Bronchial epithelial cell (primary cell): ENCODE data around the gene KCNK1. TPM values are rescaled to one million over a fixed set of nuclear protein-coding genes. Genes with fewer than 3 reads are reported as not detected.

ENCODE experiments used
- DNase-seq: peaks from one replicate; pipeline ENCODE4 v3.0.0-alpha.2; 2010; ENCODE audit warnings: low read depth
- FAIRE-seq: peaks from 2 replicates; lab custom pipeline; 2011; peaks lifted over from hg19 to GRCh38; lab: Jason Lieb, UNC
- H3K27me3 ChIP-seq: 2 replicates; pipeline ENCODE4 v1.5.1; 2011; ENCODE audit warnings: low read length; ENCODE audit not compliant: control insufficient read depth, insufficient read depth
- H3K36me3 ChIP-seq: 2 replicates; pipeline ENCODE4 v1.5.1; 2011; ENCODE audit warnings: low read length; ENCODE audit not compliant: control insufficient read depth, insufficient read depth
- H3K4me3 ChIP-seq: 2 replicates; pipeline ENCODE4 v1.5.1; 2011; ENCODE audit warnings: mild to moderate bottlenecking, low read depth, low read length, control low read depth
- CTCF ChIP-seq: IDR thresholded peaks from 2 replicates; pipeline ENCODE4 v1.5.1; 2011; ENCODE audit warnings: mild to moderate bottlenecking, moderate library complexity, low read length, control low read depth, inconsistent platforms; ENCODE audit not compliant: insufficient read depth, severe bottlenecking
- total RNA-seq: library from RNA; depleted of rRNA; stranded (reverse); fragments of >200 nt; gene quantifications from 2 replicates; pipeline ENCODE4 v1.2.1, GENCODE V29; 2014

The KCNK1 gene
- total RNA-seq, 1 donor from 2014 or later = 25.8 TPM

- no peak overlapping the region for H3K4me3 ChIP-seq
- no peak for TF ChIP-seq CTCF
- FAIRE-seq = no peak
- H3K36me3 ChIP-seq = no peaks in the 10 kb centered on the region
- H3K27me3 ChIP-seq = no peaks in the 10 kb centered on the region
- peak; percentile 31 for DNase-seq
These were observed 90.4 kb downstream of the KCNK1 start for GRCh38 chr1:233704170-233704897.

- no peaks in the 10 kb centered on the region for H3K36me3 ChIP-seq
- no peaks in the 10 kb centered on the region for H3K27me3 ChIP-seq
- DNase-seq = no peak
- no peak for FAIRE-seq
- no peak overlapping the region for H3K4me3 ChIP-seq
- TF ChIP-seq CTCF = no peak
These were observed 91.2 kb downstream of the KCNK1 start for GRCh38 chr1:233704898-233705723.

GRCh38 chr1:233707153-233707879, 93.4 kb downstream of the KCNK1 start:
- TF ChIP-seq CTCF = no peak
- Histone ChIP-seq H3K36me3 (no peaks in the 10 kb centered on the region), H3K4me3 (no peak overlapping the region), H3K27me3 (no peaks in the 10 kb centered on the region)
- DNase-seq (peak; percentile 87), FAIRE-seq (peak; percentile 97)

- no peak overlapping the region for H3K4me3 ChIP-seq
- no peaks in the 10 kb centered on the region for H3K27me3 ChIP-seq
- H3K36me3 ChIP-seq = no peaks in the 10 kb centered on the region
- no peak for FAIRE-seq
- TF ChIP-seq CTCF = no peak
- DNase-seq = peak; percentile 44
These were observed 94.2 kb downstream of the KCNK1 start for GRCh38 chr1:233707880-233708815.

- H3K4me3 ChIP-seq = no peak overlapping the region
- DNase-seq (no peak), FAIRE-seq (no peak)
These were observed 96.1 kb downstream of the KCNK1 start for GRCh38 chr1:233710031-233710430.

More at GRCh38 chr1:233710031-233710430, 96.1 kb downstream of the KCNK1 start:
- no peak for TF ChIP-seq CTCF
- Histone ChIP-seq H3K27me3 (peaks cover 2% of the 10 kb centered on the region), H3K36me3 (no peaks in the 10 kb centered on the region)
